CD4-positive, alpha-beta T cell treated with Interleukin-21 for 1 hour (primary cell): Measurements from ENCODE around the gene SOX21.
"Not testable (repeated sequence)": the region's sequence is repeated elsewhere in the genome, so short reads cannot be mapped to it uniquely, and the experiment has no call there.

Experiments used
- DNase-seq: peaks from one replicate; pipeline ENCODE4 v3.0.0-alpha.2; 2020

SOX21 gene

DNA sequence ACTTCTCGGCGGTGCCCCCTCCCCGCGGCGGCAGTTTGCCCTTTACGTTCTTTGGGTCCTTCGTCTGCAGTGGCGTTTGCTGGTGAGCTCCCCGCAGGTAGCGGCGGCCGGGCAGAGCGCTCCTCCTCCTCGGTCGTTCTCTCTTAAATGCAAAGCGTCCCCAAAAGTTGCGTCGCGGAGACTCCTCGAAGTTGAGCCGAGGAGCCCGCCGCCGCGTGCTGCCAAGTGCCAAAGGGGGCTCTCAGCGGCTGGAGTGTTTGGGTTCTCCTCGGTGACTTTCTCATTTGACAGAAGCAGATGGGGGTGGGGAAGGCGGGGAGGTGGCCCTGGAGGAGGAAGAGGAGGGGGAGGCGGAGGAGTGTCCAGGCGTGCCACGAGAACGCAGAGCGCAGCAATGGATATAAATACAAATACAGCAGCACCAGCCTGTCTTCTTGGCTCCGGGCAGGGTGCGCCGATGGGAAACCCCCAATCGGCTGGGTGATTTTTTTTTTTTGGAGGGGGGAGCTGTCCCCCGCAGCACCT, at the start of gene SOX21:
TSS of gene SOX21 (minus strand) at position 259 of the 525 bp plus-strand sequence. CDS start 496 bp downstream, outside the sequence.
- DNase-seq: no peak

DNA sequence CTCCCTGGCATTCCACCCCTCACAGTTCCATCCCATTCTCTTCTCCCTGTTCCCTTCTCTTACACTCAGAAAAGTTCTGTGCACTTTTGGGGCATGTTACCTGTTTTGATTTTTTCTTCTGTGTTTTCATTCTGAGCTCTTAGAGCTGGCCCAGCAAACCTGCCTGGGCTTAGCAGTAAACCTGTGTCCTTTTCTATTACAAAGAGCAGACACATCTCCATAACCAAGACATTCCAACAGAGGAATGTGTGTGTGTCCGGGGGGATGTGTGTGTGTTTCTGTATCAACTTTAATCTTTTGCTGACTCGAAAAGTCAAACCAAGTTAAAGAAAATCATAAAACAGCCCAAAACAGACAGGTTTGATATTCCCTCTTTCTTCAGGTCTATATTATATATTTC, 49.1 kb upstream of the SOX21 start:
- DNase-seq: no peak

DNA sequence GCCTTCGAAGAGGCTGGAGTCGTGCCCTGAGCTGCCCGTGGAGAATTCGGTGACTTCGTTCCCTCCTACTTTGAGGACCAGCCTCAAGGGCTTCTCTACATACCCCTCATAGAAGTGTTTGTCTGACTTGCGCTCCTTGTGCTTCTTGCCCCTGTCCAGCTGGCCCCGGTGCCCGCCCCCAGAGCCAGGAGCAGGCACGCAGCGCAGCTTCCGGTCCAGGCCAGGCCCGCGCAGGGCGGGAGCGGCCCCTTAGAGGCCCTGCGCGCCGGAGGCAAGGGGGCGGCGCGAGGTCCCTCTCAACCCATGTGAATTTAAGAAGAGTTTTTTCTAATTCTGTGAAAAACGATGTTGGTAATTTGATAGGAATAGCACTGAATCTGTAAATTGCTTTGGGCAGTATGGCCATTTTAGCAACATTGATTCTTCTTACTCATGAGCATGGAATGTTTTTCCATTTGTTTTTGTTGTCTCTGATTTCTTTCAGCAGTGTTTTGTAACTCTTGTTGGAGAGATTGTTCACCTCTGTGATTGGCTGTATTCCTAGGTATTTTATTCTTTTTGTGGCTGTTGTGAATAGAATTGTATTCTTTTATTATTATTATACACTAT, 46.9 kb upstream of the SOX21 start:
- DNase-seq: no peak

GRCh38 chr13:94758436-94758960, 46.2 kb upstream of the SOX21 start:
- no peak for DNase-seq

GRCh38 chr13:94753327-94753726, 41.0 kb upstream of the SOX21 start:
- DNase-seq: no peak

DNA sequence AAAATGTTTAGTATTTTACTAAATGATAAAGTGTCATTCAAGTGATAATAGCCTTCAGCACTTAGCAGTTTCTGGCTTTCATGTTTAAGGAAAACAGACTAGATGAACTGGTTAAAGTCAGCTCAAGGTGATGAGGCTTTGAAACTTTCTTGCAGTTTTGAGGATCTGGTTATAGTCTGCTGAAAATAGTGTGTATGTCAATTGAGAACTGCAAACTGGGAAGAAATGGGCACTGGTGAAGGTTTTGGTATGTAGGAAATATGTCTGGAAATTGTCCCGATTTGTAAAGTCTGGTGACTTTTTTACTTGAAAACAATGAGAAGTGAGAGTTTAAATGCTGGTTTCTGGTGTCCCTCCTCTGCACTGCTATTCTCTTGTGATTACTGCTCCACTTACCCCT, 36.8 kb upstream of the SOX21 start:
- DNase-seq: no peak

DNA sequence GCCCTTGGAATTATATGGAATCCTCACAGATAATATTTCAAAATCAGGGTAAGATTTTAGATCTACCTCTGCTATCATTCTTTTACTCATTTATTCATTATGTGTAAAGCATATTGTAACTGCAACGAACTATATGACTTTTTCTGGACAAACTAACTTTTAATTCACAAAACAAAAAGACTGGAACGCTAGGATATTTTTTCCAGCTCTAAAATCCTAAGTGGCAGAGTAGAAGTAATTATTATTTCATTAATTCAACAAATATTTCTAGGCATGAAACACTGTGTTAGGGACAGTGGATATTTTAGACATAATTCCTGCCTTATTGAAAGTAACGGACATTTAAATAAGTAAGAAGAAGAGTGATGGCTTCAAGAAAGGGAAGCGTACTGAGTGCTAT, 26.9 kb upstream of the SOX21 start:
- DNase-seq: no peak

DNA sequence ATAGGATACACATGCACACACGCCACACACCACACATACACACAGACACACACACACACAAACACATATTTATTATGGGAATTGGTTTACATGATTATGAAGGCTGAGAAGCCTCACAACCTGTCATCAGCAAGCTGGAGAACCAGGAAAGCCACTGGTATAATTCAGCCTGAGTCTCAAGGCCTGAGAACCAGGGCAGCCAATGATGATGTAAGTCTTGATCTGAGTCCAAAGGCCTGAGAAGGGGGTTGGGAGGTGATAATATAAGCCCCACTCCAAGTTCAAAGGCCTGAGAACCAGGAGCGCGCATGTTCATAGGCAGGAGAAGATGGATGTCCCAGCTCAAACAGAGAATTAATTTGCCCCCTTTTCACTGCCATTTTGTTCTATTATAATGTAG, 18.7 kb upstream of the SOX21 start:
- DNase-seq: no peak

GRCh38 chr13:94729941-94730340, 17.6 kb upstream of the SOX21 start:
- not testable (repeated sequence) for DNase-seq

- no peak for DNase-seq
These were observed 14.1 kb upstream of the SOX21 start for GRCh38 chr13:94726425-94726824.

GRCh38 chr13:94722609-94723345, 10.4 kb upstream of the SOX21 start:
- no peak for DNase-seq

GRCh38 chr13:94718697-94719096, 6.4 kb upstream of the SOX21 start:
- not testable (repeated sequence) for DNase-seq

GRCh38 chr13:94717916-94718315, 5.6 kb upstream of the SOX21 start:
- no peak for DNase-seq

GRCh38 chr13:94716016-94716415, 3.7 kb upstream of the SOX21 start:
- DNase-seq: no peak

GRCh38 chr13:94713561-94714182, 1.3 kb upstream of the SOX21 start:
- no peak for DNase-seq

- no peak for DNase-seq
These were observed 641 bp upstream of the SOX21 start for GRCh38 chr13:94712812-94713560.

- DNase-seq: no peak
These were observed 621 bp downstream of the SOX21 start for GRCh38 chr13:94711561-94712286.

DNA sequence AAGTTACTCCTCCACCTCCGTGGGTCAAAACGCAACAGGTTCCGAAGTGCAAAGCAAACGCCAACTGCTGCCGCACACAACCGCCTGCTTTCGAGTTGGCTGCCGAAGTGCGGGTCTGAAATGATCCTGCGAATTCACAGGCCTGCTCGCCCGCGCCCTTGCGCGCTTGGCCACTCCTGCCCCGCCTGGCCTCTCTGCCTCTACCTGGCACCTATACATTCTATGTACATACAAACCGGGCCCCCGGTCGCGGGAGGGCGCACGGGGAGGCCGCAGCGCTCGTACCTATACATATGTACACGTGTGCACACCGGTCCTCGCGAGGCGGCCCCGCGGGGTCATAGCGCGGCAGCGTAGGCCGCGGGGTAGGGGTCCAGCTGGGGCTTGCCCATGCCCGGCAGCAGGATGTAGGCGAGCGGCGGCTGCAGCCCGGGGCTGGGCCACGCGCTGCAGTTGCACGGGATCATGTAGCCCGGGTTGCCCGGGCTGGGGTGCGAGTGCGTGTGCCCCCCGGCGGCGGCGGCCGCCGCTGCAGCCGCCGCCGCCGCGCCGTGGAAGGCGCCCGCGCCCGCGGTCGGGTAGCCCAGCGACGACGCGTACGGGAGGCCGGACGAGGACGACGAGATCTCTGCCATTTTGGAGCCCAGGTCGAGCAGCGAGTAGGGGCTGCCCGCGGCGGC, 1.3 kb downstream of the SOX21 start:
- no peak for DNase-seq

GRCh38 chr13:94710065-94710781, 2.1 kb downstream of the SOX21 start:
- DNase-seq: no peak

DNA sequence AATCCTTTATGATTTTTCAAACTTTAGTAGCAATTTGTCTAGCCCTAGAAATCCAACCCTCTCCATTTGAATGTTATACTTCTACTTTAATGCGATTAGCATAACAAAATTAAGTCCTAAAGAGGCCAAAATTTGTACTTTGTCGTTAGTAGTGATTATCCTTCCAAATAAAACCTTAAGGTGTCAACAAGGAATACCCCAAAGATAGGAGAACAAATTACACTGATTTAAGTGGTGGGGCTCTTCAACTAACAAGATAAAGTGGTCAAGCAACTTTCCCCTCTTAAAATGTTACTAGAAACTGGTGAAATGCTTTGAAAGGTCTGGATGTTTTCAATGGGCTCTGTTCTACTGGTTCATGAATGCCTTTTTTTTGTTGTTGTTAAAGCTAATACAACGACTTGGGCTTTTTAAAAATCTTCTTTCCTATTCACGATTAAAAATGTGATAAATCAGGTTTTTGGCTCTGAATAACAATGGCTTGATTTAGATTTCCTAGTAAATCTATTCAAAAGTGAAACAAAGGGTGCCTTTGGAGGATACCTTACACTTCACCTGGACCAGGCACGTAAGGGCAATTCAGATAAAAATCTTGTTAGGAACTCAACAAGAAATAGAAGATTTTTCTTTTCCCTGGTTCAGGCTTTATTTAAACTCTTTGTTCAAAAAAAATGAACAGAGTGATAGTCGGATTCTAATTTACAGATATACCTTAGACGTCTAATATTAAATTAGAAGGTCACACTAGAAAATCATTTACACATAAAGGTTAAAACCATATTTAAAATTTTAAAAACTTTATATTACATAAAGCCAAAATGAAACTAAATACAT, 3.1 kb downstream of the SOX21 start:
- DNase-seq: no peak
